Hippocampal formation (tissue), 2 donors: ENCODE results near the gene INF2.
A peak's percentile ranks its signal among the peaks of the same experiment; 100 is the strongest.
"Not testable (repeated sequence)": the region's sequence is repeated elsewhere in the genome, so short reads cannot be mapped to it uniquely, and the experiment has no call there.

Experiments used
- DNase-seq, 2 donors: peaks; one replicate each; lab custom pipeline; 2025; lab: John Stamatoyannopoulos, UW

The INF2 gene

DNA sequence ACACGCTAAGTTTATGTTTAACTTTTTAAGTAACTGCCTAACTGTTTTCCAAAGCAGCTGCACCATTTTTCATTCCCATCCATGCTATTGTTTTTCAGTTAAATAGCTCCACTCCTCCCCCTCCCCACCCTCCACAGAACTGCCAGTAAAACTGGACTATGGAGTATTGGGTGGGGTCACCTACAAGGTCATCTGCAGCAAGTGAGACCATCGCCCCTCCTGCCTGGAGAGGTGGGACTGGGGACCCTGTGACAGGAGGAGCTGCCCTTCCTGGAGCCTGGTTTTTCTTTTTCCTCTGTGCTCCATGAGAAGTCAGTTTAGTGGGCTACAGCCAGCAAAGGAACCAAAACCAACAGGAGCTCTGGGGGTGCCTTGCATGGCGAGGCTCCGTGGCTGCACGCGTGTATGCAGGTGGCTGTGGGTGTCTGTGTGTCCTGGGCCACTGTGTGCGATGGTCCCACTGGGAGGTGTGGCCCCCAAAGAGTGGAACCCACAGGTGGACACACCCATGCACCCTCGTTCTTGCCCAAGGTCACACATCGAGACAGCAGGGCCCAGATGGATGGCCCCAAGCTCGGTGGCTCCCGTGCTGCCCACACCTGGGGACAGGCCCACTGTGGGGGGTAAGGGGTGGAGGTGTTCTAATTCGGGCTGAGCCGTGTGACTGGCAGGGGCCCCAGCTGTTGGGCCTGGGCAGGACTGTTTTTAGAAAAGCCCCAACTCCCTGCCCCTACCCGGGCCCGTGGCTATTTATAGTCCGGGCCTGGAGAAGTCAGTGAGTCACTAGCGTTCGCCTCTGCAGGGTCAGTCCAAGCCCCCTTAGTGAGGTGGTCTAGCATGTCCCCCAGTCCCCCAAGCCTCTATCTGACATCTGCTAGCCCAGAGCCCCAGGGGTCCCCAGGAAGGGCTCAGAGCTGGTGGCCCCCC lies 32.4 kb downstream of the INF2 start:
- DNase-seq = no peak

DNA sequence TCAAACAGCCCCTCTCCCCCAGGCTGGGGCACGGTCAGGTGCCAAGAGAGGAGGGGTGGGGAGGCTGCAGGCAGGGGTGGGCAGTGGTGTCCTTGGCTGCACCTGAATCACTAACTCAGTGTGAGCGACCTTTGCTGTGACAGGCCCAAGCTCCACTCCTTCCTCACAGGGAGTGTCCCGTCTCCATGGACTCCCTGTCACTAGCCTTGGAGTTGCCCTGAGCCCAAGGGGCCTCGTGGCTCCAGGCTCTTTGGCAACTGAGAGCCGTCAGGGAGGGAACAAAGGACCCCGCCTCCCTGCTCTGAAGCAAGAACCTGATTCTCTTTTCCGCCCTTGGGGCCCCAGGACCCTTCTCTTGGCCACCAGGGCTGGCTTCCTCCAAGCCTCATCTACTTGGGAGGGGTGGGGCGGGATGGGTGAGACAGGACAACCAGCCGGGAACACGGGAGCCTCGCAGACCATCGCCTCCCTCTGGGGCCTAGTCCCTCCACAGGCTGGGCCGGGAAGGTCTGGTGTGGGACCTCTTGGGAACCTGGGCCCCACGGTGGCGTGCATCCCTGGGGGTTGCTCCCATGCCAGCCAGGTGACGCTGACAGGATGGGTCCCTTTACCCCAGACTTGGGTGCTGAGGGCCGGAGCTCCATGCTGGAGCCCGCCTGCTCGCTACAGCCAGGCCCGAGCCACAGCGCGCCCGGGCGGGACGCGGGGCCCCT lies 33.7 kb downstream of the INF2 start:
- no peak for DNase-seq

- DNase-seq = peak in 1 of 2 donors; percentile 46
Observed at GRCh38 chr14:104723651-104724406, 34.4 kb downstream of the INF2 start, which contains the start of gene ADSS1. ADSS1 (plus strand) TSS chr14:104724229; CDS start chr14:104724271, 42 bp downstream.

DNA sequence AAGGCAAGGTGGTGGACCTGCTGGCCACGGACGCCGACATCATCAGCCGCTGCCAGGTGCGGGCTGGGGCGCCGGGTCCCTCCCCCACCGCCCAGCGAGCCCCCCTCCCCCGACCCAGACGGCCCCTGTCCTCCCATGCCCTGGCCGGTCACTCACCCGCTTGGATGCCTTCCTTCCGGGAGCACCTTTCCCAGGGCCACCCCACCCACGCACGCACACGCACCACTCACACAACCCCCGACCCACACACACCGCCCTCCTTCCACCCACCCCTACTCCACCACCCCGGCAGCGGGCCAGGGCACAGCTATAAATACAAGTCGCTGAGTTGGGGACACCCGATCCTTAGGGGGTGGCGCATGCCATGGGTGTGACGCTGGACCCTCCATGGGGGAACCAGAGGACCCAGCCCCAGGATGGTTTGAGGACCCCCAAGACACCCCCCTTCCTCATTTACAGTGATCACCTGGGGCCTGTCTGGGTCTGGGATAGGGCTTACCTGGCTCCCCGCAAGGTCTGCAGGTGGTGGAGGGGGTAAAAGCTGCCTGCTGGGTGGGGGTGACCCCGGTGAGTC lies 35.1 kb downstream of the INF2 start:
- DNase-seq = no peak

DNA sequence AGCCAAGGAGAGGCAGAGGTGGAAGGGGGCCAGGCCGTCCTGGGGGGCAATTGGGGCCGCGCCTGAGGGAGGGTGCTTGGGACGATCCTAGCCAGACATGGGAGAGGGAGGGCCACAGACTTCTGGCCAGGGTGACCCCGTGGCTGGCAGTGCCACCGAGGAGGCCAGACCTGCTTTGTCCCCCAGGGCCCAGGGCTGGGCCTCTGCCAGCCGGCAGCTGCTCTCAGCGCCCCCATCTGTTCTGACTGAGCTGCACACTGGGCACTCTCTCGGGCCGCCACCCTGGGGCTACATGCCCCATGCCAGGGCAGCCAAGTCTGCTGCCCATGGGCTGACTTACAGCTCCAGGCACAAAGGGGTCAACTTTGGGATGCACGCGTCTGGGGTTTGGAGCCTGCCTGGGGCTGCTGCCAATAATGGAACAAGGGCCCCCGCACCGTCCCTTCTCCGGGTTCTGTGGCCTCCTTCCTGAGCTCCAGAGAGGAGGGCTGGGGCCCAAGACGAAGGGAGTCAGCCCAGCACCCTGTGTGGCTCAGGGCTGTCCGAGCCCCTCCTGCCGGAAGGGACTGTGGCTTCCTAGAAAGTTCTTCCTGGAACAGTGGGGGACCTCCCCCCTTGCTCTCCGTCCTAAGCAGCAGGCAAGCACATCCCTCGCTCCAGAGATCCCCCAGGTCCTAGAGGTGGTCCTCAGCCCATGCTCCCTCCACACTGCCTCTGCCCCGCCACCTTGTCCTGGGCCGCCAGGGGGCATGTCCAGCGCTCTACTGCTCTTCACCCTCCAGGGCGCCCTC lies 35.8 kb downstream of the INF2 start:
- peak in 1 of 2 donors; percentile 24 for DNase-seq

GRCh38 chr14:104725772-104726548 lies 36.5 kb downstream of the INF2 start:
- DNase-seq = no peak

GRCh38 chr14:104726600-104727451 lies 37.4 kb downstream of the INF2 start:
- DNase-seq = no peak

DNA sequence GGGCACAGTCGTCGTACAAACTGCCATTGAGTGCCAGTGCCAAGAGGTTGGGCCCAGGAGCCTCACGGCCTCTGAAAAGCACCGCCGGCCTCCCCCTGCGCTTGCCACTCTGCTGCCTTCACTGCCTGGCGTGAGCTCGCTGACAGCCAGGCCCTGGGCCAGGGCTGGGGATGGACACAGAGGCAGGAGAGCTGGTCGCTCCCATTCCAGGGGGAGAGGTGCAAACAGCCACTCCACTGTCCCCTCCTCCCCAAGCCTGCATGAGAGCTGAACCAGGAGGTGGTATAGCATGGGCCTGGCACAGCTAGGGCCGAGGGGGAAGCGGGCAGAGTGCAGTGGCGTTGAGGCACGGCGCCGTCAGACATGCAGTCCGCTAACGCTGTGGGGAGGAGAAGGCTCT lies 39.2 kb downstream of the INF2 start:
- DNase-seq = no peak

GRCh38 chr14:104729176-104729834 lies 39.9 kb downstream of the INF2 start:
- not testable (repeated sequence) for DNase-seq

GRCh38 chr14:104729835-104730181 lies 40.4 kb downstream of the INF2 start:
- DNase-seq = no peak

GRCh38 chr14:104730487-104730886 lies 41.1 kb downstream of the INF2 start:
- DNase-seq = no peak

DNA sequence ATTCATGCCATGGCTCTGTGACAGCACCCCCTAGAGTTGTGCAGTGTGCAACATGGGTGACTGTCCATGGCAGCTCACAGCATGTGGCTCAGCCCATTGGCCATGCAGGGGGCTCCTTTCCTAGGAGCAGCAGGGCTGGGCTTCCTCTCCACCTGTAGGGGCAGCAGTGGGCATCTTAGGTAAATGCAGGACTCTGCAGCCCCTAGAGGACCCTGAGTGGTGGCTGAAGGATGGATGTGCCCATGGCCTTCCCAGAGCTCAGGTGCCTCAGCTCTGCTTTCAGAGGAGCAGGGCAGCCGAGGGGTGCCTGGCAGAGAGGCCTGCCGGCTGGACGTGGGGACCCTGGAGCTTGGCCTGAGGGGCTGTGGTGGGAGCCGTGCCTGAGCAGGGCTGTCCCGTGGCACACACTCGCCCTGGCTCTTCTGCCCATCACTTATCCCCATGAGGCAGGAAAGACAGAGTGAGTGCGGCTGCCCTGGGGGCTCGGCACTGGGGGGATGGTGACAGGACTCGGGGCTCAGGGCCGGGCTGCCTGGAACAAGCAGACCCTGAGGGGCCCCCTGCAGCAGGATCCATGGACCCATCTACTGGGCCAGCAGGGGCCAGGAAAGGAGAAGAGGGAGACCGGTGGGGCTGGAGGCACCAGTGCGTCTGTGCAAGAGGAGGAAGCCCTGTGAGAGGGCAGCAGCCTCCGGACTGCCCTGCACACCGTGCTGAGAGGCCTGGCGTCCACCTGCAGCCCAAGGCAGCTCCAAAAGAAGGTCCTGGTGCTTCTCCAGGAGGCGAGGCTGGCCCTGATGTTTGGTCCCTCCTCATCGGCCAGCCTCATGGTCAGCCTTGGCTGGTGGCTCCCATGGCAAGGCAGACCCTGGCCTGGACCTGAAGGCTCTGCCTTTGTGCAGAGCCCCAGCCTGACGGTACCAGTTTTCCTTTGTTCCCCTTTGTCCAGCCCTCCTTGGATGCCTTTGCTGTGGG lies 42.2 kb downstream of the INF2 start:
- no peak for DNase-seq

GRCh38 chr14:104732355-104732804 lies 43.0 kb downstream of the INF2 start:
- no peak for DNase-seq

DNA sequence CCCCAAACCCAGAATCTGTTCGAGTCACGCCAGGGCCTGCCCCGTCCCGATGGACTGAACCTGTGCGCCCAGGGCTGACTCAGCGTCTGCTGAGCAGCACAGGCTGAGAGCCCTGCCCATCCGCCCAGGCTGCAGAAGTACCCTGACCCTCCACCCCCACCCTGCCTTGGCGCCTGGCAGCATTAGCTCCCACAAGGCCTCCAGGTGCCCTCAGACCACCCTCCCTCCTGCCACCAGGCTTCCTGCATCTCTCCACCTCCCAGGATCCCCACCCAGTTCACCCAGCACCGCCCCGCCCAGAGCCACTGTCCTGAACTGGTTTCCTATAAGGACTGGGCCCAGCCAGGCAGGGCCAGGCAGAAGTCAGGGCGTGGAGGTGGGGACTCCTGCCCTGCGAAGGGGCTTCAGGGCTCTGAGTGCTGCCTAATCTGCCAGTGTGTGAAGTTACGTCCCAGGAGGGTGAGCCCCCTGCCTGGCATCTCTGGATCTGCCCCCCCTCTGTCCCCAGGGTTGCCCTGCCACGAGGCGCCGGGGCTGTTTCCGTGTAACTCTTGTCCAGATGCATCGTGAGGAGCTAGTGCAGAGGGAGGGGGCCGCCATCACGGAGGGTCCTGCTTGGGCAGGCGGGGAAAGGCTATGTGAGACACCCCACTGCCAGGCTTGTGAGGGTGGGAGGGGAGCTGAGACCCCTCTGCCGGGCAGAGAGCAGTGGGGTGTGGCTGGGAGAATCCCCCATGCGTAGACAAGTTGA lies 43.7 kb downstream of the INF2 start:
- no peak for DNase-seq

DNA sequence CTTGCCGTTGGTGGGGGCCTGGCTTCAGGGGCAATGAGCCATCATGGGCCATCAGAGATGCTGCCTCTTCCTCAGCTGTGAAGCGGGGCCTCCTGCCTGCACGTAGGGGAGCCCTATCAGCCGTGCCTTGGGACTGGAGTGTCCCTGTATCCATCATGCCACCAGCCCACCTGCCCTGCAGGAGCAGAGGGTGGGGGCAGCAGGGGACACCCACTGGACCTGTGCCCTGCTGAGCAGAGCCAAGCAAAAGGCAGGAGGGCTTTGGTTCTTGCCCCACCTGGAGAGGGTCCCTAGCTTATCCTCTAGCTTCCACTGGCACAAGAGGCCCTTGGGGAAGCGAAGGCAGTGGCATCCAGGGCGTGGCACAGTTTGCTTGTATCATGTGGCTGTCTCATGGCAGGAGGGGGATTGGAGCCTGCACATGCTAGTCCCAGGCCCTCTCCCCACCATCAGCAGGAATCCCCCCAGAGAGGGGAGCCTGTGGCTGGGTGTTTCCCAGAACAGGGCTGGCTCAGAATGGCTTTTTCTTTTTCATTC lies 44.7 kb downstream of the INF2 start:
- DNase-seq = no peak

DNA sequence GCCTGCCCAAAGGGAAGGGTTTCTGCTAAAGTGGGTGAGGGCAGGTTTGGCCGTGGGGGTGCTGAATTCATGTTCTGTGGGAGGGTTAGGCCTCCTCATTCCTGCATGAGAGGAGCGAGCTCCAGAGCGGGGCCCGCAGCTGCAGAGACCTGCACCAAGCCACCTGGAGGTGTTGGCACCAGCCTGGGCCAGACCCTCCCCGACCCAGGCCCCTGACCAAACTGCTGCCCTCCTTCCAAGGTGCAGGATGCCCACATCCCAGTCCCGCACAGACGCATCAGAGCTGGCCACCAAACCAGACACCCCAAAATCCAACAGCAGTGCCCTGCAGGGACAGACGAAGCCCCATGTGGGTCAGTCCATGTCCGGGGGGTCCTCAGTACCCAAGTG lies 45.2 kb downstream of the INF2 start:
- DNase-seq = no peak
